ENCODE measurements around the gene BCL11A. TPM values are rescaled to one million over a fixed set of nuclear protein-coding genes. Genes with fewer than 3 reads are reported as not detected.

BCL11A gene
- total and polyA plus RNA-seq, 8 donors = 1.2 to 27.4 (median 16.3) TPM

GRCh38 chr2:60483401-60483800, 70.1 kb downstream of the BCL11A start:
- no peak for TF ChIP-seq CTCF (IDR thresholded peaks at IDR 0.05)
- Histone ChIP-seq H3K27ac (peak overlapping the region in 1 of 5 donors; percentile 46), H3K9me3 (no peaks in the 10 kb centered on the region), H3K36me3 (no peaks in the 10 kb centered on the region), H3K4me1 (peaks cover 4 to 51% (median 35%) of the 10 kb centered on the region in 4 donors), H3K27me3 (no peaks in the 10 kb centered on the region), H3K4me3 (no peak overlapping the region)
- no peak for DNase-seq
- intact Hi-C loops (cut with DNase I; ENCODE audit: low total_unique reads) = no loop called here
- WGBS, 5 donors = 61 to 92% (median 72%) methylated on average over 3 of the region's 3 CpGs

- Histone ChIP-seq H3K9me3 (no peaks in the 10 kb centered on the region), H3K27me3 (no peaks in the 10 kb centered on the region), H3K4me1 (peaks cover 4 to 58% (median 35%) of the 10 kb centered on the region in 4 donors), H3K4me3 (no peak overlapping the region), H3K27ac (no peak overlapping the region), H3K36me3 (no peaks in the 10 kb centered on the region)
- DNase-seq = no peak
- intact Hi-C loops (cut with DNase I; ENCODE audit: low total_unique reads) = no loop called here
- whole genome bisulfite sequencing, 5 donors = 34 to 37% (median 37%) methylated on average over 6 of the region's 6 CpGs
- TF ChIP-seq POLR2AphosphoS5 (IDR thresholded peaks at IDR 0.05) (no peak), CTCF (IDR thresholded peaks at IDR 0.05) (no peak), EP300 (IDR thresholded peaks at IDR 0.05) (no peak), POLR2A (IDR thresholded peaks at IDR 0.05) (no peak)
Observed at GRCh38 chr2:60482222-60482621, 71.2 kb downstream of the BCL11A start.

- Histone ChIP-seq H3K9me3 (no peaks in the 10 kb centered on the region), H3K27ac (peak overlapping the region; percentile 11 to 57 (median 43)), H3K36me3 (no peaks in the 10 kb centered on the region), H3K4me1 (peaks cover 4 to 58% (median 38%) of the 10 kb centered on the region in 4 donors), H3K4me3 (no peak overlapping the region), H3K27me3 (no peaks in the 10 kb centered on the region)
- intact Hi-C loops (cut with DNase I; ENCODE audit: low total_unique reads) = no loop called here
- 59 to 77% (median 71%) methylated on average over 6 of the region's 6 CpGs for WGBS, 5 donors
- TF ChIP-seq POLR2A (IDR thresholded peaks at IDR 0.05) (no peak), POLR2AphosphoS5 (IDR thresholded peaks at IDR 0.05) (no peak), CTCF (IDR thresholded peaks at IDR 0.05) (no peak), EP300 (IDR thresholded peaks at IDR 0.05) (no peak)
- DNase-seq = no peak
Observed at GRCh38 chr2:60481257-60481656, 72.2 kb downstream of the BCL11A start.

GRCh38 chr2:60480089-60480773, 73.2 kb downstream of the BCL11A start:
- Histone ChIP-seq H3K4me3 (no peak overlapping the region), H3K9me3 (no peaks in the 10 kb centered on the region), H3K4me1 (peaks cover 4 to 65% (median 39%) of the 10 kb centered on the region in 4 donors), H3K36me3 (no peaks in the 10 kb centered on the region), H3K27me3 (no peaks in the 10 kb centered on the region), H3K27ac (peak overlapping the region; percentile 11 to 78 (median 27))
- TF ChIP-seq POLR2AphosphoS5 (IDR thresholded peaks at IDR 0.05) = peak in 1 of 3 donors; percentile 15
- TF ChIP-seq EP300 (IDR thresholded peaks at IDR 0.05) = no peak
- no peak for TF ChIP-seq CTCF (IDR thresholded peaks at IDR 0.05)
- no peak for TF ChIP-seq POLR2A (IDR thresholded peaks at IDR 0.05)
- intact Hi-C loops (cut with DNase I; ENCODE audit: low total_unique reads) = no loop called here
- 42 to 70% (median 67%) methylated on average over 3 to 4 of the region's 4 CpGs for WGBS, 5 donors
- peak; percentile 57 to 62 for DNase-seq
